Stimulated activated CD4-positive, alpha-beta T cell treated with anti-CD3 and anti-CD28 coated beads, Interleukin-2, amount 100 ng/mL, for 24 hours (primary cell): ENCODE measurements around the gene APLP2.

Experiments
- DNase-seq, 2 donors: peaks; one replicate each; pipeline ENCODE4 v3.0.0-alpha.2; 2020

Gene APLP2

DNA sequence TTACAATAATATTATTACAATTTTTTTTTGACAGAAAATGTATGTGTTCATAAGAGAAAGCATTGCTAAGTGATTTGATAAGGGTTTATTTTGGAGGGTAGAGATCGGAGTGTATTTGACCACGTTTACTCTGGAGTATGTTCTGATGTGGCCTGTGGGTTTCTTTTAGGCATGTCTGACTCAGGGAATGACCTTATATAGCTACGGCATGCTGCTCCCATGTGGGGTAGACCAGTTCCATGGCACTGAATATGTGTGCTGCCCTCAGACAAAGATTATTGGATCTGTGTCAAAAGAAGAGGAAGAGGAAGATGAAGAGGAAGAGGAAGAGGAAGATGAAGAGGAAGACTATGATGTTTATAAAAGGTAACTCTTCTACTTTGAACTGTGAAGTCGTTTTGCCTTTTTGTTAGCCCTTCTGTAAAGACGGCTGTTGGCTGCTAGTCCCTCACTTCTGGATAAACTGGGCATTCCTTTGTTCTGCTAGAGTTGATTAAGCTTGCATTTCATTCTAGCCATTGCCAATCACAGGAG lies 51.8 kb downstream of the APLP2 start:
- no peak for DNase-seq

DNA sequence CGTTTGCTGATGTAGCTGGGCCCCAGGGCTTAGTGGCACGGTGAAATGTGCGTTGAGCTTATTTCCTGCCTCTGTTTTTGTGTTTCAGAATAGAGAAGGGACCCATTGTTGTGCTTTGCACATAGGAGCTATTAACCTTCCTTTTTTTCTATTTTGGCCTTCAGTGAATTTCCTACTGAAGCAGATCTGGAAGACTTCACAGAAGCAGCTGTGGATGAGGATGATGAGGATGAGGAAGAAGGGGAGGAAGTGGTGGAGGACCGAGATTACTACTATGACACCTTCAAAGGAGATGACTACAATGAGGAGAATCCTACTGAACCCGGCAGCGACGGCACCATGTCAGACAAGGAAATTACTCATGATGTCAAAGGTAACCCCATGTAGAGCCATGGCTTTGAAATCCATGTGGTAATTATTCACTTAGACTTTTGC lies 52.5 kb downstream of the APLP2 start:
- DNase-seq = peak; percentile 29 to 46

DNA sequence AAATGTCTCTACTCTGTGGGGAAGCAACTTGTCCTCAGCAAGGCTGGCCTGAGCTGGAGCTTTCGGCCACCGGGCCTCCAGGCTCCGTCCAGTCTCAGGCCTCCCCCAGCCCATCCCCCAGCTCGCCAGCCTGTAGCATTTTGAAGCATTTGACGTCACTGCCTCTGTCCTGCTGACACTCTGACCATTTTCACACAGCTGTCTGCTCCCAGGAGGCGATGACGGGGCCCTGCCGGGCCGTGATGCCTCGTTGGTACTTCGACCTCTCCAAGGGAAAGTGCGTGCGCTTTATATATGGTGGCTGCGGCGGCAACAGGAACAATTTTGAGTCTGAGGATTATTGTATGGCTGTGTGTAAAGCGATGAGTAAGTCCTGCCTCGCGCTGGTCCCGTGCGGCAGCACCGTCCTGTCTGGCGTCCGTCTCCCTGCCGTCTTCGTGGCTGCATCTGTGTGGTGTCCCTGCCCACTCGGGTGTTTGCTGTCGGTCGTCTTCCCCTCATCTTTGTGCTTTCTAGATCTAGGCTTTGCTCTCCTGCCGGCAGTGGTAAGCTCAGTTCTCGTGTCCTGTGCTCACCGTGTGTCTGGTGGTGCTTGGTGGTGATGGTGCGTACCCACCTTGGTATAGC lies 53.8 kb downstream of the APLP2 start:
- DNase-seq = no peak

DNA sequence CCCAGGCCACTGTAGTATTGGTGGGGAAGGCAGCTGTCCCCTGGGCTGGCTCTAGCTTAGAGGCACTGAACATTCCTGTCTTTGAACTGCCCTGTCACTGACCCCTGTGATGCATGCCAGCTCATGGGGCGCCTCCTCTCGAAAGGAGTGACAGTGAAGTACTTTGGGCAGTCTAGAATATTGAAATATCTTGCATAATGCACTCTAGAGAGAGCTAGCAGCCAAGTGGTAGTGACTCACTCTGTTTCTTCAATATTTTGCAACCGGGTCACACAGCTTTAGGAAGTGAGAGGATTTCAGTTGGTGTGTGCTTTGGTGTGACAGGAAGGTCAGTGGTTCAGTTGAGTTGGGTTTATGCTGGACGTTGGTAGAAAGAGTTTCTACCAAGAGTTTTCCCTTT lies 54.4 kb downstream of the APLP2 start:
- DNase-seq = no peak

DNA sequence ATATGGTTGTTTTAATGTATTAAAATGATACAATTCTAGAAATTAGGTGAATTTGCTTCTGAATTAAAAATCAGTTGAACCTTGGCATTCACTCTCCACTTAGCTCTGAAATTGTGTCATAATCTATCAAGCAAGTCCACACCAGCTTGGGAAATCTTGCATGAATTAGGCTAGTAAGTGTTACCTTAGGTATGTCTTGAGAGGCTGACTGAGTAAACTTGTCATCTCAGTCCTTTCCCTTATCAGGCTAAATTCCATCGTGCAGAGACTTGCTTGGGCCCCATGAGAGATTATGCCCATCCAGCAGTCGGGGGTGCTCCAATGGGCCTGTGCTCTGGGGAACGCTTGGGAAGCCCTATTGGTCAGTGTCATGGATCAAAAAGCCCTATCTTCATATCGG lies 55.9 kb downstream of the APLP2 start:
- no peak for DNase-seq

DNA sequence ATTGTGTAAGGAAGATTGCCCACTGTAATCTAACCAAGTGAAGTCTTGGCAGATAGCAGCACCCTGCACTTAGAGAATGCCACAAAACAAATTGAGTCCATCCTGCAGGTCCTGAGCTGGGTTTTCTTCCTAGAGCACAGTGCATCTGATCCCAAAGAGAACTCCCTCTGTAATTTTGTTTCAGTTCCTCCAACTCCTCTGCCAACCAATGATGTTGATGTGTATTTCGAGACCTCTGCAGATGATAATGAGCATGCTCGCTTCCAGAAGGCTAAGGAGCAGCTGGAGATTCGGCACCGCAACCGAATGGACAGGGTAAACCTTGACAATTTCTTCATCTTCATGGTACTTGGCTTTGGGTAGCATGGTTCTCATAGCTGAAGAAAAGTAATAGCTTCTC lies 56.8 kb downstream of the APLP2 start:
- no peak for DNase-seq

DNA sequence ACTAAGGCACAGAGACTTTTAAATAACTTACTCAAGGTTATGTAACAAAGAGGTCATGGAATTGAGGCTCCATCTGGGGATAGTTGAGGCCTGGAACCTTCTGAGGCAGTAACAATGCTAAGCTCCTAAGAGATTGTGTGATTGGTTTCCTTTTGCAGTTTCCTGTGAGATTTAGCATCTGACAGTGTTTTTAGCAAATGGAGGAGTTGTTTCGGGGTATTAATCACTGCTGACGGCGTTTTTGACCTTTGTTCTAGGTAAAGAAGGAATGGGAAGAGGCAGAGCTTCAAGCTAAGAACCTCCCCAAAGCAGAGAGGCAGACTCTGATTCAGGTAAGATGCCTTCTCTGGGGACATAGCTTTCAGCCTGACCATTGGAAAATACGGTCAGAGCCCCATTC lies 57.8 kb downstream of the APLP2 start:
- no peak for DNase-seq

DNA sequence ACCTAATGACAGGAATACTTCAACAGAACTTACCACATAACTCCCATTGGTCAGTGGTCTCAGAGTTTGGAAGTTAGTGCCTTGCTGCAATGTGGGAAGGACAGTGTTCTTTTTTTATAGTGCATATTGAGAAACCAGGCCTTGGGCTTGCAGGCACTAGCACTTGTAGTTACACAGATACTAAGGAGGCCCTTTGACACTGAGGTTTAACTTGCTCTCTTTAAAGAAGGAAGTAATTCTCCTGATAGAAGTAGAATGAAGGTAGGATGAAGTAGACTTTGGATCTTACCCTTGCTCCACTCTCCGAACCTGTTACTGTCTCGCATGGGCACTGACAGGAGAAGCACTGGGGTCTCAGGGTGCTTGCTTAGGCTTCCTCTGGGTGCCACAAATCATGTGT lies 58.9 kb downstream of the APLP2 start:
- no peak for DNase-seq

DNA sequence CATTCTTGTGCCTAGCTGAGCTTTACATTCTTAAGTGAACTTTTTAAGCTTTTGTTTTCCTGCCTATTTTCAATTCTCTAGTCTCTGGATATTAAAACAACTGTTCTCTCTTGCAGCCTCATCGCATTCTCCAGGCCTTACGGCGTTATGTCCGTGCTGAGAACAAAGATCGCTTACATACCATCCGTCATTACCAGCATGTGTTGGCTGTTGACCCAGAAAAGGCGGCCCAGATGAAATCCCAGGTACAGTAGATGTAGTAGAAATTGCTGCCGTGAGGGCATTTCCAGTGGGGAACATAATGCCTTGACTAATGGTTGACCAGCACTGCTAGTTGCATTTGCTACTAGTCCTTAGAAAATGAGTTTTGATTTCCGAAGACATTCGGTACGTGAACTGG lies 60.2 kb downstream of the APLP2 start:
- no peak for DNase-seq

DNA sequence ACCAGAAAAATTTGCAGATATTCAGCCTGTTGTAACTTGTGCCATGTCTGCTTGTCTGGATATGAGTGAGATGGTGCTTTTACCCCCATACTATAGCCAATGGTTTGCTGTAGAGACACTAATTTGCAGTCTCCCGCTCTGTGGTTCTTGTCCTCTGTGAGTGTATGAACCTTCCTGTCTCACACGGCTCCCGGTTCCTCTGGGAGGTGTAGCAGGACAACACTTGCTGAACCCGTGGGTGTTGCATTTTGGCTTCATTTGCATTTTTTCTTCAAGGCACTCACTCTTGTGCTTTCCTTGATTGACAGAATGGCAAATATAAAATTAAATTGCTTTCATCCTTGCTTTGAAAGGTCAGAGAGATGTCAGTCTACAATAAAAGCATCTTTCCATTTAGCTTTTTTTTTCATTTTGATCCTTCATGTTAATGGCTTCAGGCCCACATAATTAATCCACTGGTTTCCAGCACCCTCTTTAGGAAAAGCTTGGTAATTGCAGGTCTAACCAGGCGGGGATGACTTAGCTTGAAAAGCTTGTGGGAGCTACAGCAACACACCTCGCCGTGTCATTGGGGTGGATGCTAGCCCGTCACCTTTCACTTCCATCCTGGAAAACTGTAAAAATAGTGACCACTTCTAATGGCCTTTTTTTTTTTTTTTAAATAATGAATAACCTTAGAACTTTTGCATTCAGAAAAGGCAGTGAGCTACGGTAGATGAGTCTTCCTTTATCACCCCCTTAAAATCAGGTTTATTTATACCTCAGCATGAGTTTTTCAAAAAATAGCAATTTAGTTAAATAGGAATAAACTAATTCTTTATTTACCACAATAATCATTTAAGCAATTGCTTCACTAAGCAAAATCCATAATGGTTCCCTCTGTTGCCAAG lies 62.5 kb downstream of the APLP2 start:
- peak; percentile 25 to 50 for DNase-seq

DNA sequence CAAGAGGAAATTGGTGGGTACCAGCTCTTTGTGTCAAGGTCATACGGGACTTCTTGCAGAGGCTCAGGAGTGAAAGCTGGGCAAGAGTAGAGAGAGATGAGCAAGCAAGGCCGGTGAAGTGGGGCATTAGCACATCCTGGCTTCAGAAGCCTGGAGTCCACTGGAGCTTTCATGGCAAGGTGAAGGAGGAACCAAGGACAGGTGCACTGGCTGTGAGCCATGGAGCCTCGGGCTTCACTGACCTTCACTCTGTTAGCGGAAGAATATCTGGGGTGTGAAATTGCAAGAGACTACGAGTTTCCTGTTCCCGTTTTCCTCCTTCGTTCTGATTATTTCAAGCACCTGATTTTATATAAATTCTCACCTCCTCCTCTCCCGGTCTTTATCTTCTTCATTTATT lies 64.0 kb downstream of the APLP2 start:
- no peak for DNase-seq

DNA sequence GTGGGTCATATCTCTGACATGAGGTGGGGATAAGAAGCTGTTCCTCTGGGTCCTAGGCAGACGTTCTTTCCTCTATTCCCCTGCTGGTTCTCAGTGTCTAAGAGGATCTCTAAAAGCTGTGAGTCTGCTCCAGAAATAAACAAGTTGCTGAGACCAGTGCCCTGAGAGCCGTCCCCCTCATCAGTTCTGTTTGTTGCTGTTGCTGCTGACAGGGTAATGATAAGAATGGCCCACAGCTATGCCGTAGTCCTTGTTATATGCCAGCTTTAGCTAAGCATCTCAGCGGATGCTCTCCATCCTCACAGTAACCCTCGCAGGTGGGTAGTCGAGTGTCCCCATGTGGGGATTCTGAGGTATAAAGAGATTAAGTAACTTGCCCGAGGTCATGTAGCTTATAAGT lies 66.4 kb downstream of the APLP2 start:
- no peak for DNase-seq

DNA sequence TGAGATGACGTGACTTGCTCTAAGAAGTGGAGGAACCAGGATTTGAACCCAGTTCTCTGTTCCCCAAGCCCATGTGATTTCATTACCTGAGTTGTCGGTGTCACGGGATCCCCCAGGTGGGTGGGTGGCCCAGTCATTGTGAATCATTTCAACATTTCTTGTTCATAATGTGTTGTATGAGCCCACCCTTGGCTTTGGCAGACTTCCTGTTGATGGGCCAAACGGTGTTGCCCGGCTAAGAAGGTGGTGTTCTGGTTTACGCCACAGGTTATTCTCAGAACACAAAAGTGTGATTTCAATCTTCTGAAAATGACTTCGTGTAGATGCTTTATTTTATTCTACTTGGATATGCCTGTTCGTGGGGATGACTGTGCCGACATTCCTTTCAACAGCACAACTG lies 68.3 kb downstream of the APLP2 start:
- DNase-seq = no peak

DNA sequence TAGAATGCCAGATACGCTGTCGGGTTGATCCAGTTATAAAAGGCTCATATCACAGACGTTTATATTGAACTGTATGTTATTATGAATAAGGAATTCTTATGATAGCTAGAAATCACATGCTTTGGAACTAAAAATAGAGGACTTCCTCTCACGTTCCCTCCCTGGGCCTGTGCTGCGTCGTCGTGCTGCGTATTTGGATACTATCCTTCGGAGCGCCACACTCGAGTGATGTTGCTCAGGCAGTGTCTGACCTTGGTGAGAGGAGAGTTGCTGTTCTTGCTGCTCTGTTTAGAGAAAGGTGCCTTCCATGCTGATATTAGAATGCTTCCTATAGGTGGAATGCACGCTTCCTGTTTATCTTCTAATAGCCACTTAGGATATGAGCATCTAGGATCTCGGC lies 69.7 kb downstream of the APLP2 start:
- DNase-seq = no peak

DNA sequence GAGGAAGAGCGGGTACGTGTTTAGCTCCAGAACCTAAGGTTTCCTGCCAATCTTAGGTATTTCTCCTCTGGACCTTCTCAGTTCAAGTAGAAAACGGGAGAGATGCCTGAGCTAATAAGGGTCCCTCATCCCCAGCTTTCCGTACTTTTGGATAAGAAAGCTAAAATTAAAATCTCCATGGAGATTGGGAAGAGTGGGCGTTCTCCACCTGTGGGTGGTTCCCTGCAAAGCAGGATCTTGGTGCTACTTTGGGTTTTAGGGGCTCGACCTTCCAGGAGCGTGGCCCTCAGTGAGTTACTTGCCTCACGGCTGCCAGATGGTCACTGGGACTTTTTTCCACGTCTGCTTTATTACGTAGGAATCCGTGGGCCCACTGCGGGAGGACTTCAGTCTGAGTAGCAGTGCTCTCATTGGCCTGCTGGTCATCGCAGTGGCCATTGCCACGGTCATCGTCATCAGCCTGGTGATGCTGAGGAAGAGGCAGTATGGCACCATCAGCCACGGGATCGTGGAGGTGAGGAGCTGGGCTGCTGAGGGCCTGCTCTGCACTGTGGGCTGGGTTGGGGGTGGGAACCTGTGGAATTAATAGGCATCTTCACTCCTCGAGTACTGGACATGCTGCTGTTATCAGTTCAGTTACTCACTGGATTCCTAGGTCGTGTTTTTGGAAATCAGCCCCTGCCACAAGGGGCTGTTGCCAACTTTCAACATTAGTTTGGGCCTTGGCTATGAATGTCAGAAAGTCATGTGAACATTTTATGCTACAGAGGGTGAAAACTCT lies 72.1 kb downstream of the APLP2 start:
- DNase-seq = no peak

DNA sequence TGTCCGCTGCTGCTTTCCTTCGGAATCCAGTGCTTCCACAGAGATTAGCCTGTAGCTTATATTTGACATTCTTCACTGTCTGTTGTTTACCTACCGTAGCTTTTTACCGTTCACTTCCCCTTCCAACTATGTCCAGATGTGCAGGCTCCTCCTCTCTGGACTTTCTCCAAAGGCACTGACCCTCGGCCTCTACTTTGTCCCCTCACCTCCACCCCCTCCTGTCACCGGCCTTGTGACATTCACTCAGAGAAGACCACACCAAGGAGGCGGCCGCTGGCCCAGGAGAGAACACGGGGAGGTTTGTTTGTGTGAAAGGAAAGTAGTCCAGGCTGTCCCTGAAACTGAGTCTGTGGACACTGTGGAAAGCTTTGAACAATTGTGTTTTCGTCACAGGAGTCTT lies 74.4 kb downstream of the APLP2 start:
- DNase-seq = no peak

DNA sequence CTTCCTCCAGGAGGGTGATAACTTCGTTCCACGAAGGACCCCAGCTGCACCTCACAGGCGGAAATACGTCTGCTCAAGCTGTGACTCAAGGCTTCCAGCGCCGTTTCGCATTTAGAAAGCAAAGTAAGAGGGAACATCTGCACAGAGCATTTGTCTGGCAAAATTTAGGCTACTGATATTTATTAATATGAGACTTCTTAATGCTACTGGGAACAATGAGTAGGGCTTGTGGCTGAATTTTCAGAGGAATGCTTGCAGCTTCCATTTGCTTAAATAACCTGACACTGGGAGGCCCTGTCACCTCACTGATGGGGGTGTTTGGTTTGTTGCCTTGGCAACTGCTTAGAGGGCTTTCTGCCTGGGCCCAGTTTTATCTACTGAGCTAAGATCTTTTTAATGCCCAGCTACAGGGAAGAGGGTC lies 75.2 kb downstream of the APLP2 start:
- DNase-seq = no peak

DNA sequence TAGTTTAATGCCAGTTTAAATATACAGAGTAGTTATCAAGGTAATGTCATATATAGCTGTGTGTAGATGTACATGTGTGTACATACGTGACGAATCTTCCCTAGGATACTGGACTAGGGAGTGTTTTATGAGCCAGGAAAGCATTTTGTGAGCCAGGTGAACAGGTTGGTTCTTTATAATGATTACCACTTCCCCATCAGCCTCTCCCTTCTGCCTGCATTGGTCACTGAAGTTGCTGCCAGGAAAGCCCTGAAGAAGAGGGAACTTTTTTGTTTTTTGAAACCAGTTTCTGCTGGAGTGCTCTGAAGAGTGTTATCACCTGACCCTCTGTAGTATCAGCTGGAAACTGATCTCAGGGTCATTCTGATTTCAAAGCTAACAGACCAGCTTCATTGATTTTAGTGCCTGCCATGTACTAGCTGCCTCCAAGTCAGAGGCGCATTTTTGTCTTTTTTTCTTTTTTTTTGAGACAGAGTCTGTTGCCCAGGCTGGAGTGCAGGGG lies 75.7 kb downstream of the APLP2 start:
- no peak for DNase-seq

DNA sequence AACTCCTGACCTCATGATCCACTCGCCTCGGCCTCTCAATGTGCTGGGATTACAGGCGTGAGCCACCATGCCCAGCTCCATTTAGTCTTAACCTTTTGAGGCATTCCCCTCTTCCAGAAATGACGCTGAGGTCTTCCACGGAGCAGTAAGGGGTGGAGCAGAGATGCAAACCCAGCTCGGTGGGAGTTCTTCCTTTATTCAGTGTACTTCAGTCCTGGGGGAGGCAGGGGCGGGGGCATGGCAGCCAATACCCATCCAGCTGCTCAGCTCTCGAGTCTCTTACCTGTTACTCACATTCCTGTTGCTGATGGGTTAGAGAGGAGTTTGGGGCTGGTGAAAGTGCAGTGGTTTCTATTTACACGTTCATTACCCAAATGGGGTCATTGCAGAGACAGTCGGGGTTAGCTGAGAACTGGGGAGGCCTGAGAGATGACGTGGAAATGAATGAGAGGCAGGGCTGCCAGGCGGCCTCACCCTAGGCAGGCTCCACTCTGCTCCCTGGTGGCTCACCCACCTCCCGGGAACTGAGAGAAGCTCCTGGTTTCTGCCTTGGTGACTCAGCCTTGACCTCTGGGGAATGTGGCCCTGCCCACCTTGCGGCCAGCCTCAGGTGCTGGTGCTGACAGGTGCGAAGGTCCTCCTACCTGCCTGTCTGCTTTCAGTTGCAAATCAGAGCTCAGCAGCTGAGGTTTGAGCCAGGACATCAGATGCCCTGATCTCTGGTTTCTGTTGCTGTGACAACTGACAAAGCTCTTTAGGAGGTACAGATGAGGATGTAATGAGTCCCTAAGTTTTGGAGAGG lies 76.5 kb downstream of the APLP2 start:
- no peak for DNase-seq

DNA sequence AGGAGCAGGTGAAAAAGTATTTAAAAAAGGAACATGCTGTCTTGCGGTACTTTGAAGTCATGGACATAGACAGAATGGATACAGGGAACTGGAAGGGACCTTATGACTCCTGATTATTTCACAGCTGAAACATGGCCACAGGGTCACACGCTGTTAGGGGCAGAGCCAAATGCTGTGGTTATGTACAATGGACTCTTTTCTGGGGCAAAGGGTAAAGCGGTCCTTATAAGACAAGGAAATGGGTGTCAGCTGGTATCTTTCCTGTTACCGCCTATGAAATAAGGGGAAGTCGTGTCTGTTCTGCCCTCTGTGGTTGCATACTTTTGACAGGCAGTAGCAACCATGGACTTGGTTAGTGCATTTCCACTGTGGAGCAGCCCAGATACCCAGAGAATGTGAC lies 77.1 kb downstream of the APLP2 start:
- DNase-seq = no peak

DNA sequence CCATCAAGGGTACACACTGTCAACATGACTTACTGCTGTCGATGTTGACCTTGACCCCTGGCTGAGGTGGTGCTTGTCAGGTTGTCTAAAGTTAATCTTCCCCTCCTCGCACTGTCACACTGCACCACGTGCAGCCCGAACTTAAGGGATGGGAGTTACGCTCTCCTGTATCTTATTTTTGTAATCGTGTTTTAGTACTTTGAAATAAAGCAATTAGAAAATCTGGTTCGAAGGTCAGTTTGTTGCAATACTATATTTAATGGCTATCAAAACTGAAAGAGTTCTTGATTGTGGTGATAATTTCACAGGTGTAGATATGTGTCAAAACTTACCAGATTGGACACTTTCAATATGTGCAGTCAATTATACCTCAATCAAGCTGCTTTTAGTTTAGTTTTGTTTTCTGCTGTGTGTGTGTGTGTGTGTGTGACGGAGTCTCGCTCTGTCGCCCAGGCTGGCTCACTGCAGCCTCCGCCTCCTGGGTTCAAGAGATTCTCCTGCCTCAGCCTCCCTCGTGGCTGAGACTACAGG lies 79.2 kb downstream of the APLP2 start:
- no peak for DNase-seq

DNA sequence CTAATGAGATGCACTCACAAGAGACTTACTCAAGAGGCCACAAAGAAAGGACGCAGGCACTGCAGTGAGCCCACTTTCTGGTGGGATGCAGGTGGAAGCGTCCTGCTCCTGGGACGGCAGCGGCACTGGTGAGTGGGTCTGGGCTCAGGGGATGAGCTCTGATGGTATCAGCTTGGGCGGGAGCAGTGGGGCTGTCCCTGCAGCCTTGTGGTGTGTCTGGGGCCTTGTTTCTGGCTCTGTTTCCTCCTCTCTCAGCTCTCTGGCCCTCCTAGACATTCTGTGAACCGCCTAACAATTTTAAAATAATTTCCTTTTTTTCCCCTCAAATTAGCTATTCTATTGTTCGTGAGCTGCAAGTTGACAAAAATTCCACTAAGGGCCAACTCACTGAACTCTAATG lies 81.1 kb downstream of the APLP2 start:
- no peak for DNase-seq
